DMS79 treated with DMSO at 0.1 percent for 48 hours (cell line): ENCODE measurements around the gene SGMS2.
"Not testable (repeated sequence)": the region's sequence is repeated elsewhere in the genome, so short reads cannot be mapped to it uniquely, and the experiment has no call there.

Experiments
- DNase-seq: peaks from one replicate; lab custom pipeline; 2025; lab: John Stamatoyannopoulos, UW

The SGMS2 gene

DNA sequence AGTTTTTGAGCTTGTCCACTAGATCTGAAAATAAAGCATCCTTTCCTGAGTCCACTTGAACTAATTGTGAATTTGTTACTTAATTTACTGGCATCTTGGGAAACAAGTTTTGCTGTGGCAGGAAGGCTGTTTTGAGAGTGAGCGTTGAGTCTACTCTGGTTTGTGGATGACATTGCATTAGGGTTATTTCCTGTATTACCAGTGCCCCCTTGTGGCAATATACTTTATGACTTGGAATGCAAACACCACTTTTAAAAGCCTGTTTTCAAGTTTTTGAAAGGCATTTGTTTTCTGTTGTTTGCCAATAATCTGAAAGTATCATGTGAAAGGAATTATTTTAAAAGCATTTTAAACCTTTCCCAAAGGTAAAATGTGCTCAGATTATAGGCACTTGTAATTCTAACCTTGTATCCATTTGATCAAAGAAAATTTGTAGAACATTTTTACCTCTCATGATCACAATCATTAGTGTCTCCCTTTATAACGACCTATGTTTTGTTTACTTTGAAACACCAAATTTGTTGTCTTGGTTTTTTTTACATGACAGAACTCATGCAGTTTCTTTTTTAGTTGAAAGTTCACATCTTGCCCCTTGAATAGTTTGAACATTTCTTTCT is 88.7 kb downstream of the SGMS2 start:
- DNase-seq = peak; percentile 22

DNA sequence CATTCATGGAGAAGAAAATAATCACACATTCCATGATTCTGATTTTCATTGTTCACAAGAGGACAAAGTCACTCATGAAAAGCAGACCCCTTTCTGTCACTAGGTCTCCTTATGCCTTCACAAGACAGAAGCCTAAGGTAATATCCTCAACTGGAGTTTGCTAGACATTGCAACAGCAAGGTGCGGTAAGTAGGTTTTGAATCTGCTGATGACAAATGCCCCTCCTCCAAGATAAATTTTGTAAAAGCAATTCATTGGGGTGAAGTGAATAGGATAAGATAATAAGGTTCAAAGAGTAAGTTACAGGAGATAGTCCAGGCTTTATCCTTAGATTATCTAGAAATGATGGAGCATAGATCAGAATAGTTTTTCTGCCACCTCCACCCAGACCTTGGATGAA is 90.5 kb downstream of the SGMS2 start:
- no peak for DNase-seq

DNA sequence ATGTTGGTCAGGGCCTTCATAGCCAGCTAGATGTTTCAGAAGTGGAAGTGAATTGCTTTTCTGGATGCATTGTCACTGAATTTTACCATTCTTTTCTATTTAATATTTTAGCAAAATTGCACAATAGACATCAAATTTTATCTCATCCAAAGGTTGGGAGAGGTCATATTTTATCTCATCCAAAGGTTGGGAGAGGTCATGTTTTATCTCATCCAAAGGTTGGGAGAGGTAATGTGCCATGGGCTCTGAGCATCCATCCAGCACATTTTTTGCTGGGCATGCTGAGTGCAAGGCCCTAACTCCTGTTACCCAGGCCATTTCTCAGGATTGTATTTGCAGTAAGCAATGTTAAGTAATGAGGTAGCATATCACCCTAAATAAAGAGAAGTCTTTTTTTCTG is 91.9 kb downstream of the SGMS2 start:
- DNase-seq = no peak

DNA sequence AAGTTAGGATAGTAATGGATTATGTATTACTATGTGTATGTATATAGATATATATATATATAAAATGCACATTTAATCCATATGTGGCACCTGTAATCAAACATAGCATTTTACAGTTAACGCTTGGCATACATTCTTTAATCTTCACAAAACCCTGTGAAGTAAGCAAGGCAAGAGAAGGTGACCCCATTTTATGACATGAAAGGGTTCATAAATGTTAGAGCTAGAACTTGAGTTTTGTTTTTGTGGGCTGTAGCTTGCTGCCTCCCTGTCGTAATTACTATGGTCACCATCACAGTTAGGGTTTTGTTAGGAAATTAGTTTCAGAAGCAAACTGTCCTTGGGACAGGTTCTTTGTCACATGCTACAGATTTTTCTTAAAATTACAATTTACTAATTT is 92.8 kb downstream of the SGMS2 start:
- no peak for DNase-seq

DNA sequence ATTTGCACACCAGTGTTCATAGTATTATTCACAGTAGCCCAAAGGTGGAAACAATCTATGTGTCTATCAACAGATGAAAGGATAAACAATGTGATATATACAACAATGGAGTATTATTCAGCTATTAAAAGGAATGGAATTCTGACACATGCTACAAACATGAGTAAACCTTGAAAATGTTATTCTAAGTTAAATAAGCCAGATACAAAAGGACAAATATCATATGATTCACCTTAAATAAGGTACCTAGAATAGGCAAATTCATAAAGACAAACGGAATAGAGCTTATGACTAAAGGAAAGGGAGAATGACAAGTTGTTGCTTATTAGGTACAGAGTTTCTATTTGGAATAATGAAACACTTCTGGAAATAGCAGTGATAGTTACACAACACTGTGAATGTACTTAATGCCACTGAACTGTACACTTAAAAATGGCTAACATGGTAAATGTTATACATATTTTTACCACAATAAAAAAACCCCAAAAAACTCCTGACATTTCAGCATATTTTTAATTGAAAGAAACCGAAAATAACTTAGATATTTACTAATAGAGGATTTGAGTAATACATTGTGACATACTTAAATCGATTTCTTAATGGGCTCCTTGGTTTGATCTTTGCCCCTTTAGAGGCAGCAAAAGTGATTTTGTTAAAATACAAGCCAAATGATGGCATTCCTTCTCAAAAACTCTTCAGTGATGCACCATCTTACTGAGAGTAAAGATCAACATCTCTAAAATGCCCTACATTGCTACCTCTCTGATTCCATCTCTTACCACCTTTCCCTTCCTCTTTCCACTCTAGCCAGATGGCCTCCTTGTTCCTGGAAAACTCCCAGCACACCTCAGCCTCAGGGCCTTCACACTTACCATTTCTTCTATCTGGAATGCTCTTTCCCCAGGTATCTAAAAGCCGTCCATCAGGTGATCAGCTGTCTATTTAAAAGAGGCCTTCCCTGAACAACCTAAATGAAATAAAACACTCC is 98.0 kb downstream of the SGMS2 start:
- DNase-seq = no peak

DNA sequence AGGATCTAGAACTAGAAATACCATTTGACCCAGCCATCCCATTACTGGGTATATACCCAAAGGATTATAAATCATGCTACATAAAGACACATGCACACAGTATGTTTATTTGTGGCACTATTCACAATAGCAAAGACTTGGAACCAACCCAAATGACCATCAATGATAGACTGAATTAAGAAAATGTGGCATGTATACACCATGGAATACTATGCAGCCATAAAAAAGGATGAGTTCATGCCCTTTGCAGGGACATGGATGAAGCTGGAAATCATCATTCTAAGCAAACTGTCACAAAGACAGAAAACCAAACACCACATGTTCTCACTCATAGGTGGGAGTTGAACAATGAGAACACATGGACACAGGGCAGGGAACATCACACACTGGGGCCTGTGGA is 101.0 kb downstream of the SGMS2 start:
- DNase-seq = not testable (repeated sequence)

DNA sequence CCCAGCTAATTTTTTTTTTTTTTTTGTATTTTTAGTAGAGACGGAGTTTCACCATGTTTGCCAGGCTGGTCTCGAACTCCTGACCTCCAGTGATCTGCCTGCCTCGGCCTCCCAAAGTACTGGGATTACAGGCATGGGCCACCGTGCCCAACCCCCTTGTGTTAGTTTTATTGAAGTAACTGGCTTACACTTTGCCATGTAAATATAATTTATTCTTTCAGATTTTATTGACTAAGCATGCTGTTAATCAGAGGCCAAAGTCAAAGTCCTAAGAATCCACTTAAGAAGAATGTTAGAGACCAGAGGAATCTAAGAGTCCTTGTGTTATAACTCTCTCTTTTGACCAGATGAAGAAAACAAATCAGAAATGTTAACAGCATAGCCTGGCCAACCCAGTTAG is 102.1 kb downstream of the SGMS2 start:
- not testable (repeated sequence) for DNase-seq

DNA sequence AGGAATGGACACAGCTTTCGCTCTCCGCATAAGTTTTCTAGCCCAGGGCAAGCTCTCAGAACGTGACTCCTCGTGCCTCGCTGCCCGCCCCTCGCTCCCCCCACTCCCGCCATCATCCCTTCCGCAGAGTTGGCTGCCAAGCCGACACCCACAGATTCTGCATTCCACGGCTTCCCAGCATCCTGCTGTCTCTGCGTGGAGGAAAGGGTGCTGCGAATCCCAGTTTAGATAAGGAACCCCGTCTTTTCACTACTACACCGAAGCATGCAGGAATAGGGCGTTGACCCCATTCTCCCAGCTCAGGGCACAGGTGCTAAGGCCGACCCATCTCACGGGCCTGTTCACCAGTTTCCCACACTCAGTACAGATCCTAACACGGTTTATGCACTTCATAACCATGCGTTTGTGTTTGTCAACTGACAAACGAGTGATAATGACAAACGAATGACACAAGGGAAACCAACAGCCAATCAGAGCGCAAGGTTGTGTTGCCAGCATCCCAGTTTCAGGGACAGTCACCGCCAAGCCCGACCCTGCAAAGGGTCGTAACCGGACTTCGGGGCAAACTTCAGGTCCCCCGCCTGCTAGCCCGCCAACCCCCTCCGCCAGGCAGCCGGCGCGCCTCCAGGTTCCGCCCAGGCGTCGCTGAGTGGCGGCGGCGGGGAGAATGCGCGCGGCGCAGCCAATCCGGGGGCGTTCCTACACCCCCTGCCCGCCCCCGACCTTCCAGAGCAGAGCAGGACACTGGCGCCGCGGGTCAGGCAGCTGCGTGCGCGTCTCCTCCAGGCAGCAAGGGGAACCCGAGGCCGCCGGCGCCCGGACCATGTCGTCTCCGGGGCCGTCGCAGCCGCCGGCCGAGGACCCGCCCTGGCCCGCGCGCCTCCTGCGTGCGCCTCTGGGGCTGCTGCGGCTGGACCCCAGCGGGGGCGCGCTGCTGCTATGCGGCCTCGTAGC is 106.4 kb downstream of the SGMS2 start, which contains the start of gene CYP2U1:
TSS of gene CYP2U1 (plus strand) at position 729 of the 954 bp plus-strand sequence. CDS start at position 824, 95 bp downstream.
- DNase-seq = peak; percentile 2

DNA sequence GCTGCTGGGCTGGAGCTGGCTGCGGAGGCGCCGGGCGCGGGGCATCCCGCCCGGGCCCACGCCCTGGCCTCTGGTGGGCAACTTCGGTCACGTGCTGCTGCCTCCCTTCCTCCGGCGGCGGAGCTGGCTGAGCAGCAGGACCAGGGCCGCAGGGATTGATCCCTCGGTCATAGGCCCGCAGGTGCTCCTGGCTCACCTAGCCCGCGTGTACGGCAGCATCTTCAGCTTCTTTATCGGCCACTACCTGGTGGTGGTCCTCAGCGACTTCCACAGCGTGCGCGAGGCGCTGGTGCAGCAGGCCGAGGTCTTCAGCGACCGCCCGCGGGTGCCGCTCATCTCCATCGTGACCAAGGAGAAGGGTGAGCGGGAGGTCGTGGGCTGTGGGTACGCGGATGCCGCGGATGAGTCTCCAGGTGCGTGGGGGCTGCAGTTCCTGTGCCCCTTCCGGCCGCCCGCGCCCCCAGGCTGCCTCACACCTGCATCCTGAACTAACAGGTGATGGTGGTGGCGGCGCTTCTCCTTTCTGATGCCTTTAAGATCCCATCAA is 107.1 kb downstream of the SGMS2 start:
- peak; percentile 8 for DNase-seq

DNA sequence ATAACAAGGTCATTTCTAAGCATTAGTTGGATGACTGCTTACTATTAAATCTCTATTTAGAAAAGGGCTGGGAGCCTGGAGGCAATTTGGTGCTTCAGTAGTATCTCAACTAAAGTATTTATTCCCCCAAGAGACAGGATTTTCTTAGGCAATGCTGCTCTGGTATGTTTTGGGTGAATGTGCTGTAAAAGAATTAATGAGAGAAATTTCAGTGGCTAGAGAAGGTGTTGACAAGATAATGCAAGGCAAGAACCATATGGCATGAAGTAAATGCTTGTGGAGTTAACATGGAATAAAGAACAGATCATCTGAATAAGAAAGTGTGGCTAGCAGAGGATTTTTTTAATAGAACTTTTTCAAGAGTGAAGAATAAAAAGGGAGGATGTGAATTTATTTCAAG is 110.5 kb downstream of the SGMS2 start:
- no peak for DNase-seq

DNA sequence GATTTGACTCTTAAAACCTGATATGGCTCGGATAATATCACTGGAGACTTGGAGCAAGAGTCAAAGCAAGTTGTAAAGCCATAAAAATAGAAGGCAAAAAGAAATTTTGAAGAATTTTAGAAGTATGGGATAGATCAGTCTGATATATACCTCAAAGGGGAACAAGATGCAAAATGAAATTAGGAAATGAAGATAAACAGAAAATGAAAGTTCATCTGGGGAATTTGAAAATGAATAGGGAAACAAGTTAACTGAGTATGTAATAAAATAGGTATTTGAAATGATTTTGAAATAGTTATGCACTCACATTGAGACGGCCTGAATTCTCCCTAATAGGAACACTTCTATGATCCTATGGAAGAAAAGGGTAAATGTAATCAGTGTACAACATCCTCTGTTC is 112.3 kb downstream of the SGMS2 start:
- DNase-seq = no peak

DNA sequence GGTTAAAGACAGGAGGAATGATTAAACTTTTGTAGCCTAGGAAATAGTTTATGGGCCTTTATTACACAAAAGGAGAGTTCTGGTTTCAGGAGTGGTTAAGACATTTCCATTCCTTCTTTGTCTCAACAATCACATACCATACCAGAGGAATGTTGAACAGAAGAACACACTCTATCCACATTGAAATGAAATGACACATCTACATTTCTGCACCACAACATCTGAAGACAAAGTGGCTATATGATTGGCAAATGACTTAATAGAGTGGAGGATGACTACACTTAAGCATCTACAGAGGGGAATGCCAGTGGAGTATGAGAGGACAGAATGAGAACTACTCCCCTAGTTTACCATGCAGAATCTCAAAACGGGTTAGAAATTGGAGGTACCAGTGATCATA is 114.6 kb downstream of the SGMS2 start:
- DNase-seq = no peak

DNA sequence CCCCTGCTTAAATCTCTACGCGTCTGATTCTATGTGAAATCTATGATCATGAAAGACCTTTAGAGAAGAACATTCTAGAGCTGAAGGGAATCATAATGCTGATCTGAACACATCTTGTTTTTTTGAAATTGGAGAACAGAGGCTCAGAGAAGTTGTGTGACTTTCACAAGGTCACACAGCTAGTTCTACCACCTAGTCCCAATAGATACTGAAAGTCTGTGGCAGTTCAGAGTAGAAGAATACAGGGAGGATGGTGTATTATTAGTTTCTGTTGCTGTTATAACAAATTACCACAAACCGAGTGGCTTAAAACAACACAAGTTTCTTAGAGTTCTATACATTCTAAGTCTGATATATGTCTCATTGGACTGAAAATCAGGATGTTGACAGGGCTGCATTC is 121.1 kb downstream of the SGMS2 start:
- no peak for DNase-seq

DNA sequence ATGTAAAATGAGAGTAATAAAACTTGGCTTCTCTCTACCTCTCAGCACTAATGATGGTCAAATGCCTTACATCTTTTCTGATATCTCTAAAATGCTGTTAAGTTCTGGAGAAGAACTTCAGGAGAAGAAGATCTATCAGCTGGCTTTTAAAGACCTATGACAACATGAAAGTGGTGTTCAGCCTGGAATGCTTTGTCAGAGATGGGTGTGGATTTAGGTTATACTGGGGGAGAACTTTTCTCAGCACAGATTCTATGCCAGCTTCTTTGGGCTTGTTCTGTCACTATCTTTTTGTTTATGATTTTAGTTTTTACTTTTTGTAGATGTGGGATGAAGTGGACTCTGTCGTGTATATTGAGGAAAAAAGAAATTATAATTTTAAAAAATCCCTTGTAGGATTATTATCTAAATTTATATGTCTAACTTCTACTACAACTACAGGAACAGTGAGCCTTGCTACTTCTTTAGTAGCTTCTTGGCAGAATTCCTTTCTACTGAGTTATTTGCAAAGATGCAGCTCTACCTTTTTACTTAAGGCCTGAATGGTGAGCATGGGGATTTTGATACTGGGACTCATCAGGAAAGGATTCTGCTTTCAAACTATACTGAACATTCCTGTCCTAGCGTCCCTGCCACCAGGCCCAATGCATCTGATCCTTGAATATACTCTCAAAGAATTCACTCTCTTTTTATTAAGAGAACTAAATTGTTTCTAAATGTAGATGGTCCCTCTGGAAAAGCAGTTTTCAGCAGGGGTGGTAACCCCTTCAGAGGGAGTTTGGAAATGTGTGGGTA is 126.2 kb downstream of the SGMS2 start:
- no peak for DNase-seq

DNA sequence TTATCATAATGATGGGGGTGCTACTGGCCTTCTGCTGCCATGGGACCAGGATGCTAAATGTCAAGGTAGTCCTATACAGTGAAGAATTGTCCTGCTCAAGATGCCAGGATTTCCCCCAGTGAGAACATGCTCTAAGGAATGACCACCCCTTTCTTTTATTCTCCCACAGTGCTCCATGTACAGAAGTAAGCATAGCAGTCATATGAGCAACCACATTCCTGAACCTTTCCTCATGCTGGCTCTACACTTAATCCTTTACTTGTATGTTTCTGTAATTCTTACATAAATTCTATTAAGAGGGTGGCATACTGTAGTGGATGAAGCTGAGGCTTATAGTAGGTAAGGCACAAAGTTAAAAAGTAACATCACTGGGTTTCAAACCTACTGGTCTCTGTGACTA is 126.8 kb downstream of the SGMS2 start:
- DNase-seq = no peak

DNA sequence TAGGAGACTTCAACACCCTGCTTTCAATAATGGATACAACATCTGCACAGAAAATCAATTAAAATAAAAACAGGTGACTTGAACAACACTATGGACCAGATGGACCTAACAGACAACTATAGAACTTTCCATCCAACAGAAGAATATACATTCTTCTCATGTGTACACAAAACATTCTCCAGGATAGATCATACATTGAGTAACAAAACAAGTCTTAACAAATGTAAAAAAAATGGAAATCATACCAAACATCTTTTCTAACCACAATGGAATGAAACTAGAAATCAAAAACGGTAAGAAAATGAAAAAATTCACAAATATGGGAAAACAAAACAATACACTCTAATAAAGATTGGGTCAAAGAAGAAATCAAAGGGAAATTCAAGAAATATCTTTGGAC is 131.3 kb downstream of the SGMS2 start:
- DNase-seq = no peak
